ENCODE results near the gene RAP1A.

DNA sequence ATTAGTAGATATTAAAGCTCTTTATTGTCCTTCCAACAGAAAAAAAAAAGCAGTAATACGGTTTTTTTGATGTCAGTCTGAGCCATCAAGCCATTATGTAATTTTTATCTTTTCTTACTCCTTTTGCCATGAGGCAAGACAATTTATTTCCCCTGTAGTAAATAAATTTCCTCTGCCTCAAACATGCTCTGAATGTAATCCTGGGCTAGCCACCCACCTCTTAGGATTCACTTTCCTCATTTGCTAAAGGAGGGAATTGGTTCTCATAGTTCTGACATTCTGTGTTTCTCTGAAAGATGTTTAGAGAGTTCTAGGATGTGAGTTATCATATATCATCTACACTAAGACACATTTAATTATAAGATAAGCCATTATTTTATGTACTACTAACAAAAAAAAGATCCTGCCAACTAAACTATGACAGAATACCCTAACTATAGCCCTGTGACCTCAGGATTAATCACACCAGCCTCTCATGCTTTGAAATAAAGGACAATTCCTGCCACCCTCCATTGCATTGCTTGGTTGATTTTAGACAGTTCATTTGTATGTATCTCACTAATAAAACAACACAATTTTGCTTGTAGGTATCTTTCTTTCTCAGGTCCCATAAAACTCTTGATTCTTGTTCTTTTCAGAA is 34.0 kb upstream of the RAP1A start:
- no peak for TF ChIP-seq EZH2 (IDR thresholded peaks at IDR 0.05; ENCODE audit: borderline replicate concordance, low read depth, low read length, severe bottlenecking)
- TF ChIP-seq, protein P1, sequence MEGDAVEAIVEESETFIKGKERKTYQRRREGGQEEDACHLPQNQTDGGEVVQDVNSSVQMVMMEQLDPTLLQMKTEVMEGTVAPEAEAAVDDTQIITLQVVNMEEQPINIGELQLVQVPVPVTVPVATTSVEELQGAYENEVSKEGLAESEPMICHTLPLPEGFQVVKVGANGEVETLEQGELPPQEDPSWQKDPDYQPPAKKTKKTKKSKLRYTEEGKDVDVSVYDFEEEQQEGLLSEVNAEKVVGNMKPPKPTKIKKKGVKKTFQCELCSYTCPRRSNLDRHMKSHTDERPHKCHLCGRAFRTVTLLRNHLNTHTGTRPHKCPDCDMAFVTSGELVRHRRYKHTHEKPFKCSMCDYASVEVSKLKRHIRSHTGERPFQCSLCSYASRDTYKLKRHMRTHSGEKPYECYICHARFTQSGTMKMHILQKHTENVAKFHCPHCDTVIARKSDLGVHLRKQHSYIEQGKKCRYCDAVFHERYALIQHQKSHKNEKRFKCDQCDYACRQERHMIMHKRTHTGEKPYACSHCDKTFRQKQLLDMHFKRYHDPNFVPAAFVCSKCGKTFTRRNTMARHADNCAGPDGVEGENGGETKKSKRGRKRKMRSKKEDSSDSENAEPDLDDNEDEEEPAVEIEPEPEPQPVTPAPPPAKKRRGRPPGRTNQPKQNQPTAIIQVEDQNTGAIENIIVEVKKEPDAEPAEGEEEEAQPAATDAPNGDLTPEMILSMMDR (IDR thresholded peaks at IDR 0.05; ENCODE audit: borderline replicate concordance, extremely low read depth, low read length, poor library complexity, severe bottlenecking) = no peak

All from DND-41 (cell line).